Activated T-helper 17 cell treated with anti-CD3 and anti-CD28 coated beads, Interleukin-2, amount 50 U/mL, for 72 hours (primary cell): ENCODE results near the gene RAB38. TPM values are rescaled to one million over a fixed set of nuclear protein-coding genes. Genes with fewer than 3 reads are reported as not detected.

Experiments
- ATAC-seq: fragments of 150-1000 bp; cut with Tn5 transposase; replicated peaks from 2 replicates; pipeline ENCODE4 v1.10.0; 2021; ENCODE audit warnings: mild to moderate bottlenecking, moderate library complexity
- H3K27ac Mint-ChIP-seq: one replicate; pipeline ENCODE4 v1.8.0; 2022; ENCODE audit warnings: mixed read lengths
- H3K27me3 Mint-ChIP-seq: one replicate; pipeline ENCODE4 v1.8.0; 2022; ENCODE audit warnings: mixed read lengths
- H3K36me3 Mint-ChIP-seq: one replicate; pipeline ENCODE4 v1.8.0; 2022; ENCODE audit warnings: low read depth, mild to moderate bottlenecking, mixed read lengths
- H3K4me1 Mint-ChIP-seq: one replicate; pipeline ENCODE4 v1.8.0; 2022; ENCODE audit warnings: mixed read lengths
- H3K4me3 Mint-ChIP-seq: one replicate; pipeline ENCODE4 v1.8.0; 2022; ENCODE audit warnings: mild to moderate bottlenecking, mixed read lengths
- H3K9me3 Mint-ChIP-seq: one replicate; pipeline ENCODE4 v1.8.0; 2022; ENCODE audit warnings: mixed read lengths
- total RNA-seq, 2 donors: library from RNA; stranded (reverse); gene quantifications; one replicate each; pipeline ENCODE4 v1.2.3, GENCODE V29; 2022

Gene RAB38
- total RNA-seq, 2 donors from 2014 or later = 1.2 to 1.9 TPM

GRCh38 chr11:88152381-88152780 is 22.9 kb downstream of the RAB38 start:
- H3K4me1 Mint-ChIP-seq = no peaks in the 10 kb centered on the region
- no peak overlapping the region for H3K4me3 Mint-ChIP-seq
- no peak for ATAC-seq
- H3K27me3 Mint-ChIP-seq = peaks cover 4% of the 10 kb centered on the region
- H3K9me3 Mint-ChIP-seq = peaks cover 10% of the 10 kb centered on the region
- H3K27ac Mint-ChIP-seq = no peak overlapping the region
- H3K36me3 Mint-ChIP-seq = no peaks in the 10 kb centered on the region

- ATAC-seq = no peak
- Mint-ChIP-seq H3K4me3 (no peak overlapping the region), H3K27ac (no peak overlapping the region), H3K9me3 (peaks cover 10% of the 10 kb centered on the region), H3K4me1 (no peaks in the 10 kb centered on the region), H3K27me3 (peaks cover 4% of the 10 kb centered on the region), H3K36me3 (no peaks in the 10 kb centered on the region)
Measured at GRCh38 chr11:88151709-88152265, 23.5 kb downstream of the RAB38 start.

- H3K36me3 Mint-ChIP-seq = no peaks in the 10 kb centered on the region
- ATAC-seq = no peak
- H3K4me1 Mint-ChIP-seq = no peaks in the 10 kb centered on the region
Measured at GRCh38 chr11:88146106-88146505, 29.1 kb downstream of the RAB38 start.

GRCh38 chr11:88139865-88140264 is 35.4 kb downstream of the RAB38 start:
- Mint-ChIP-seq H3K9me3 (no peaks in the 10 kb centered on the region), H3K36me3 (no peaks in the 10 kb centered on the region), H3K4me3 (no peak overlapping the region), H3K4me1 (no peaks in the 10 kb centered on the region), H3K27ac (no peak overlapping the region), H3K27me3 (no peaks in the 10 kb centered on the region)
- ATAC-seq = no peak

More at GRCh38 chr11:88146106-88146505, 29.1 kb downstream of the RAB38 start:
- Mint-ChIP-seq H3K27ac (no peak overlapping the region), H3K27me3 (no peaks in the 10 kb centered on the region), H3K4me3 (no peak overlapping the region), H3K9me3 (no peaks in the 10 kb centered on the region)

- Mint-ChIP-seq H3K9me3 (no peaks in the 10 kb centered on the region), H3K4me3 (no peak overlapping the region), H3K27ac (no peak overlapping the region), H3K27me3 (no peaks in the 10 kb centered on the region), H3K4me1 (no peaks in the 10 kb centered on the region), H3K36me3 (no peaks in the 10 kb centered on the region)
- peak; percentile 24 for ATAC-seq
Measured at GRCh38 chr11:88131764-88132470, 43.3 kb downstream of the RAB38 start.

- no peak overlapping the region for H3K27ac Mint-ChIP-seq
- no peaks in the 10 kb centered on the region for H3K9me3 Mint-ChIP-seq
- H3K36me3 Mint-ChIP-seq = no peaks in the 10 kb centered on the region
Measured at GRCh38 chr11:88122956-88123355, 52.3 kb downstream of the RAB38 start.

GRCh38 chr11:88119561-88119960 is 55.7 kb downstream of the RAB38 start:
- Mint-ChIP-seq H3K9me3 (no peaks in the 10 kb centered on the region), H3K27ac (no peak overlapping the region), H3K27me3 (no peaks in the 10 kb centered on the region), H3K36me3 (no peaks in the 10 kb centered on the region), H3K4me1 (no peaks in the 10 kb centered on the region), H3K4me3 (no peak overlapping the region)
- ATAC-seq = no peak

More at GRCh38 chr11:88122956-88123355, 52.3 kb downstream of the RAB38 start:
- Mint-ChIP-seq H3K27me3 (peaks cover 3% of the 10 kb centered on the region), H3K4me3 (no peak overlapping the region), H3K4me1 (no peaks in the 10 kb centered on the region)
- ATAC-seq = no peak

GRCh38 chr11:88117281-88117858 is 57.9 kb downstream of the RAB38 start:
- H3K4me3 Mint-ChIP-seq = no peak overlapping the region
- no peaks in the 10 kb centered on the region for H3K36me3 Mint-ChIP-seq
- H3K27ac Mint-ChIP-seq = no peak overlapping the region
- no peaks in the 10 kb centered on the region for H3K9me3 Mint-ChIP-seq
- no peaks in the 10 kb centered on the region for H3K27me3 Mint-ChIP-seq
- no peaks in the 10 kb centered on the region for H3K4me1 Mint-ChIP-seq
- no peak for ATAC-seq

- Mint-ChIP-seq H3K9me3 (no peaks in the 10 kb centered on the region), H3K27ac (no peak overlapping the region), H3K4me1 (no peaks in the 10 kb centered on the region), H3K4me3 (no peak overlapping the region), H3K27me3 (no peaks in the 10 kb centered on the region), H3K36me3 (no peaks in the 10 kb centered on the region)
- no peak for ATAC-seq
Measured at GRCh38 chr11:88115828-88116755, 59.2 kb downstream of the RAB38 start.

GRCh38 chr11:88114486-88115045 is 60.7 kb downstream of the RAB38 start:
- Mint-ChIP-seq H3K27me3 (no peaks in the 10 kb centered on the region), H3K36me3 (no peaks in the 10 kb centered on the region), H3K27ac (no peak overlapping the region), H3K4me3 (no peak overlapping the region), H3K9me3 (no peaks in the 10 kb centered on the region), H3K4me1 (no peaks in the 10 kb centered on the region)
- ATAC-seq = no peak

GRCh38 chr11:88106666-88107065 is 68.6 kb downstream of the RAB38 start:
- Mint-ChIP-seq H3K27ac (no peak overlapping the region), H3K9me3 (no peaks in the 10 kb centered on the region), H3K36me3 (no peaks in the 10 kb centered on the region), H3K27me3 (peaks cover 9% of the 10 kb centered on the region), H3K4me1 (no peaks in the 10 kb centered on the region), H3K4me3 (no peak overlapping the region)
- ATAC-seq = no peak

GRCh38 chr11:88105951-88106350 is 69.3 kb downstream of the RAB38 start:
- peaks cover 9% of the 10 kb centered on the region for H3K27me3 Mint-ChIP-seq
- H3K4me1 Mint-ChIP-seq = no peaks in the 10 kb centered on the region
- no peaks in the 10 kb centered on the region for H3K9me3 Mint-ChIP-seq
- no peaks in the 10 kb centered on the region for H3K36me3 Mint-ChIP-seq
- ATAC-seq = no peak
- H3K27ac Mint-ChIP-seq = no peak overlapping the region
- no peak overlapping the region for H3K4me3 Mint-ChIP-seq

- H3K36me3 Mint-ChIP-seq = no peaks in the 10 kb centered on the region
- H3K4me3 Mint-ChIP-seq = no peak overlapping the region
- no peaks in the 10 kb centered on the region for H3K4me1 Mint-ChIP-seq
- no peaks in the 10 kb centered on the region for H3K9me3 Mint-ChIP-seq
- peaks cover 9% of the 10 kb centered on the region for H3K27me3 Mint-ChIP-seq
- no peak for ATAC-seq
- H3K27ac Mint-ChIP-seq = no peak overlapping the region
Measured at GRCh38 chr11:88105526-88105925, 69.7 kb downstream of the RAB38 start.

GRCh38 chr11:88104408-88104807 is 70.8 kb downstream of the RAB38 start:
- ATAC-seq = no peak
- no peak overlapping the region for H3K27ac Mint-ChIP-seq
- peaks cover 9% of the 10 kb centered on the region for H3K27me3 Mint-ChIP-seq
- H3K9me3 Mint-ChIP-seq = no peaks in the 10 kb centered on the region
- no peak overlapping the region for H3K4me3 Mint-ChIP-seq
- H3K4me1 Mint-ChIP-seq = no peaks in the 10 kb centered on the region
- no peaks in the 10 kb centered on the region for H3K36me3 Mint-ChIP-seq
